MM.1S (cell line): ENCODE data around the gene DGKI.

Experiments
- CTCF ChIP-seq: fragments of 300-600 bp; sonication (generic); IDR thresholded peaks from 2 replicates; pipeline ENCODE4 v1.5.1; 2016; ENCODE audit warnings: antibody characterized with exemption, low read length, mixed read lengths
- EZH2 ChIP-seq: fragments of 300-600 bp; sonication (generic); optimal IDR thresholded peaks from 2 replicates; pipeline ENCODE3; 2017; ENCODE audit warnings: low read depth, mild to moderate bottlenecking, antibody characterized with exemption, low read length, mixed read lengths

GRCh38 chr7:137835486-137836112, 11.2 kb downstream of the DGKI start:
- TF ChIP-seq CTCF = no peak
- TF ChIP-seq EZH2 = no peak
